Epithelial cell of esophagus (primary cell): Measurements from ENCODE around the gene HASPIN.
"Not testable (repeated sequence)": the region's sequence is repeated elsewhere in the genome, so short reads cannot be mapped to it uniquely, and the experiment has no call there.

Experiments
- DNase-seq: peaks from one replicate; pipeline ENCODE4 v3.0.0; 2010; ENCODE audit warnings: low read depth
- H3K4me3 ChIP-seq: 2 replicates; pipeline ENCODE4 v1.5.1; 2011; ENCODE audit warnings: mild to moderate bottlenecking, low read length, control low read depth
- CTCF ChIP-seq: IDR thresholded peaks from 2 replicates; pipeline ENCODE4 v1.5.1; 2011; ENCODE audit warnings: low read depth, mild to moderate bottlenecking, low read length, control low read depth, inconsistent platforms; ENCODE audit not compliant: insufficient read depth; ENCODE audit errors: missing control alignments

Gene HASPIN

DNA sequence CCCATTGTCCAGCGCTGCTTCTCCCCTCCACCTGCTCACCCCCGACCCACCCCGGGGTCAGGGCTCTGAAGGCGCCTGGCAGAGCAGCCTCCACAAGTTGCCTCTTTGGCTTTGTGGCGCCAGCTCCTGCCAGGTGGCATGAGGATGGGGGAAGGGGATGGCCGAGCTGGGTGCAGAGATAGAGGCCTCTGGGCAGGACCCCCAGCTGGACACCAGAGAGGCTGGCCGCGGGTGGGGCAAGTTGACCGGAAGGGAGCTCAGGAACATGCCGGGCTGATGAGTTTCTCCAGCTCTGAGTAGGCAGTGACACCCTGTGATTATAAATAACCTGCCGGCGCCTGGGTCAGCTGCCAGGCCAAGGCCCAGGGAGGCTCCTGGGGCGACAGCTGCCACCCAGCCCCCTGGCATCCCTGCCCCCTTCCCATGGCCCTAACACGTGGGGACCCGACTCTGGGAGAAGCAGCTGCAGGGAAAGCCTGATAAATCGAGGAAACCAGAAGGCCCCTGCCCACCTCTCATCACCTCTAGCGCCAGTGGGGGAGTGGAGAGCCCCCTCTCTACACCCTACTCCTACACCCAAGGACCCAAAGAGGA lies 28.5 kb upstream of the HASPIN start:
- DNase-seq = no peak
- H3K4me3 ChIP-seq = peak overlapping the region; percentile 37
- no peak for TF ChIP-seq CTCF

GRCh38 chr17:3695723-3696411 lies 27.8 kb upstream of the HASPIN start, which contains the start of gene P2RX5:
Gene P2RX5 (minus strand): TSS chr17:3696155. CDS start chr17:3696005, 150 bp downstream.
- DNase-seq = peak; percentile 27
- TF ChIP-seq CTCF = no peak
- peak within 1 kb of the TSS; percentile 37 for H3K4me3 ChIP-seq

DNA sequence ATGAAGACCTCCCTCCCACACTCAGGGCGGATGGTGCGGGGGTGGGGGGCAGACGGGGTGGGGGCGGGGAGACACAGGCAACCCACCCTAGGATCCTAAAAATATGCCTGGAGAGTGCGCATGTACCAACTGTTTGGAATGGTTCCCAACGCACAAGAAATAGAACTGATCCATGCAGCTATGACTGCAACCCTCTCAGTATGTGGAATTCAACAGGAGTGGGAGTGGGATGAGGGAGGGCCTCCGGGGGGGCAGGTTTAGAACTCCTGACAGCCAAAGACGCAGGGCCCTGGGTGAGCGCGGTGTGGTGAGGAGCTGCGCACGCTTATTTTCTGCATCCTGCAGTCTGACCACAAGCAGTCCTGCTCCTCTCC lies 26.6 kb upstream of the HASPIN start:
- DNase-seq = no peak
- H3K4me3 ChIP-seq = no peak overlapping the region
- no peak for TF ChIP-seq CTCF

DNA sequence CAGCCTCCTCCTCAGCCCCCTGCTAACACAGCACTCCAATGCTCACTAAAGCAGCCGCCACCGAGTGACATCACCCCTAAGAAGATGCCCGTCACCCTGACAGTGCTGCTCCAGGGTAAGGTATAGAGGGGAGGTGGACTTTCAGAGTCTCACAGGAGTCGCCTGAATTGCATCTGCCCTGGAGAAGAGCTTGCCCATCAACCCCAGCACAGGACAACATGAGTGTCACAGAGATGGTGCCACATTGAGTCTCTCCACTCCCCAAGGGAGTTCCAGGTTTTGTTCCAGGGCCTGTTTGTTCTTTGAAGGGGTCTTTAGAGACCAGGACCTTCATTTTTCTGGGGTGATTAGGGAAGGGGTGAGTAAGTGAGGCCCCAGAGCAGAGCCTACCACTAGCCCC lies 25.6 kb upstream of the HASPIN start:
- no peak for DNase-seq
- no peak for TF ChIP-seq CTCF
- H3K4me3 ChIP-seq = no peak overlapping the region

- TF ChIP-seq CTCF = no peak
- H3K4me3 ChIP-seq = no peak overlapping the region
- DNase-seq = no peak
These were observed 23.8 kb upstream of the HASPIN start for GRCh38 chr17:3699951-3700350.

DNA sequence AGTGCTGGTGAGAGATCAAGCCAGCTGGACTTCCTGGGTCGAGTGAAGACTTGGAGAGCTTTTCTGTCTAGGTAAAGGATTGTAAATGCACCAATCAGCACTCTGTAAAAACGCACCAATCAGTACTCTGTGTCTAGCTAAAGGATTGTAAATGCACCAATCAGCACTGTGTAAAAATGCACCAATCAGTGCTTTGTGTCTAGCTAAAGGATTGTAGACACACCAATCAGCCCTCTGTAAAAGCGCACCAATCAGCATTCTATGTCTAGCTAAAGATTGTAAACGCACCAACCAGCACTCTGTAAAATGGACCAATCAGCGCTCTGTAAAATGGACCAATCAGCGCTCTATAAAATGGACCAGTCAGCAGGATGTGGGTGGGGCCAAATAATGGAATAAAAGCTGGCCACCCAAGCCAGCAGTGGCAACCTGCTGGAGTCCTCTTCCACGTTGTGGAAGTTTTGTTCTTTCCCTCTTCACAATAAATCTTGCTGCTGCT lies 21.6 kb upstream of the HASPIN start:
- not testable (repeated sequence) for DNase-seq, H3K4me3 ChIP-seq

- DNase-seq = no peak
- TF ChIP-seq CTCF = no peak
- H3K4me3 ChIP-seq = no peak overlapping the region
These were observed 18.6 kb upstream of the HASPIN start for GRCh38 chr17:3704931-3705717.

DNA sequence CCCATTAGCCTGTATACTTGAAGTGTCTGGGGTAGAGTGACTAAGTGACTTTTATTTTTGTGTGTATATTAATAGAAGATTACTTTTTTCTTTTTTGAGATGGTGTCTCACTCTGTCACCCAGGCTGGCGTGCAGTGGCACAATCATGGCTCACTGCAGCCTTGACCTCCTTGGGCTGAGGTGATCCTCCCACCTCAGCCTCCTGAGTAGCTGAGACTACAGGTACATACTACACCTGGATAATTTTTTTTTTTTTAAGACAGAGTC lies 18.1 kb upstream of the HASPIN start:
- DNase-seq, H3K4me3 ChIP-seq: not testable (repeated sequence)
